HCT116 (cell line): ENCODE measurements around the gene GUCA2A. TPM values are rescaled to one million over a fixed set of nuclear protein-coding genes. Genes with fewer than 3 reads are reported as not detected.

Source experiments
- ATAC-seq: fragments of 200-7000 bp; cut with Tn5 transposase; 2 replicates; pipeline ENCODE4 v1.9.1; 2020; ENCODE audit warnings: mild to moderate bottlenecking, moderate library complexity
- BruUV-seq: library from RNA; stranded (reverse); fragments of 400-500 nt; replicated peaks from 2 replicates; lab custom pipeline; 2021; lab: Mats Ljungman, UMichigan
- CTCF ChIA-PET: fragments of 300-600 bp; sonication (Branson Sonifier 250); formaldehyde crosslinking; loops from one replicate; lab custom pipeline; 2021; ENCODE audit warnings: antibody characterized with exemption; lab: Charles Lee
- POLR2A ChIA-PET: fragments of 300-600, 350-600 bp; sonication (Branson Sonifier 250); formaldehyde crosslinking; loops from one replicate; lab custom pipeline; 2021; ENCODE audit warnings: antibody characterized with exemption; lab: Charles Lee
- RAD21 ChIA-PET, 2 experiments: fragments of 300-600 bp; sonication (Branson Sonifier 250); formaldehyde crosslinking; loops; one replicate each; lab custom pipeline; 2023; ENCODE audit warnings: low total read pairs in 2 of 2; ENCODE audit not compliant: uncharacterized antibody in 2 of 2, unreplicated experiment in 2 of 2, low non-redundant PET in 1 of 2; lab: Charles Lee
- DNase-seq: peaks from one replicate; pipeline ENCODE4 v3.0.0-alpha.2; 2010; ENCODE audit warnings: low read depth, low spot score
- H2AFZ ChIP-seq: fragments of 200-600 bp; shearing (Covaris generic), sonication (generic); 2 replicates; pipeline ENCODE4 v1.6.1; 2017; ENCODE audit warnings: low read depth, mixed run types, mixed read lengths, antibody characterized with exemption, low read length; ENCODE audit not compliant: poor library complexity, severe bottlenecking
- H3K27ac ChIP-seq: 2 replicates; pipeline ENCODE4 v1.5.1; 2012; ENCODE audit warnings: low read depth, low read length
- H3K27me3 ChIP-seq: fragments of 200-600 bp; sonication (generic); 2 replicates; pipeline ENCODE4 v1.6.1; 2016; ENCODE audit warnings: mixed run types, low read length, mixed read lengths; ENCODE audit not compliant: insufficient read depth
- H3K36me3 ChIP-seq, 2 experiments: fragments of 200-500 bp in 1 of 2; fragments of 200-600 bp in 1 of 2; sonication (Bioruptor generic) in 1 of 2; sonication (generic) in 1 of 2; 2 replicates each; pipeline versions ENCODE4 v1.5.1 to v1.6.1; 2014 to 2016; ENCODE audit warnings: low read length in 2 of 2, inconsistent platforms in 1 of 2, mixed read lengths in 1 of 2, mixed run types in 1 of 2; ENCODE audit not compliant: insufficient read depth in 2 of 2, control insufficient read depth in 1 of 2
- H3K4me1 ChIP-seq, 2 experiments: fragments of 200-600 bp in 1 of 2; sonication (generic) in 1 of 2; 2 replicates each; pipeline versions ENCODE4 v1.5.1 to v1.6.1; 2012 to 2017; ENCODE audit warnings: low read length in 2 of 2, inconsistent platforms in 1 of 2, mild to moderate bottlenecking in 1 of 2, mixed read lengths in 1 of 2, mixed run types in 1 of 2, moderate library complexity in 1 of 2; ENCODE audit not compliant: insufficient read depth in 2 of 2, control insufficient read depth in 1 of 2
- H3K4me2 ChIP-seq: fragments of 200-600 bp; sonication (generic); 2 replicates; pipeline ENCODE4 v1.6.1; 2017; ENCODE audit warnings: mixed run types, low read length, mixed read lengths
- H3K4me3 ChIP-seq, 2 experiments: fragments of 200-600 bp in 1 of 2; sonication (generic) in 1 of 2; replicated peaks in 1 of 2; 2 replicates each; pipeline ENCODE4 v1.5.1; 2011 to 2016; ENCODE audit warnings: low read length in 2 of 2, control low read depth in 1 of 2, low read depth in 1 of 2, mild to moderate bottlenecking in 1 of 2, mixed read lengths in 1 of 2, mixed run types in 1 of 2
- H3K79me2 ChIP-seq: fragments of 200-600 bp; sonication (generic); 2 replicates; pipeline ENCODE4 v1.6.1; 2017; ENCODE audit warnings: mild to moderate bottlenecking, mixed run types, low read length, moderate library complexity, mixed read lengths; ENCODE audit not compliant: insufficient read depth
- H3K9ac ChIP-seq: fragments of 200-600 bp; sonication (generic); 2 replicates; pipeline ENCODE4 v1.6.1; 2016; ENCODE audit warnings: low read length, mixed read lengths
- H3K9me2 ChIP-seq: fragments of 200-600 bp; sonication (generic), shearing (Covaris generic); 2 replicates; pipeline ENCODE4 v1.6.1; 2017; ENCODE audit warnings: mixed run types, mild to moderate bottlenecking, moderate library complexity; ENCODE audit not compliant: insufficient read depth
- H3K9me3 ChIP-seq, 2 experiments: fragments of 200-500 bp in 1 of 2; fragments of 200-600 bp in 1 of 2; sonication (Bioruptor generic) in 1 of 2; sonication (generic) in 1 of 2; 2 replicates each; pipeline ENCODE4 v1.6.1; 2014 to 2017; ENCODE audit warnings: low read length in 2 of 2, mixed read lengths in 2 of 2, inconsistent platforms in 1 of 2, low read depth in 1 of 2, mild to moderate bottlenecking in 1 of 2, mixed run types in 1 of 2, moderate library complexity in 1 of 2; ENCODE audit not compliant: control insufficient read depth in 1 of 2, insufficient read depth in 1 of 2
- H4K20me1 ChIP-seq: fragments of 200-600 bp; sonication (generic), shearing (Covaris generic); 2 replicates; pipeline ENCODE4 v1.6.1; 2017; ENCODE audit warnings: mixed run types, mild to moderate bottlenecking, moderate library complexity; ENCODE audit not compliant: insufficient read depth
- EGR1 ChIP-seq: IDR thresholded peaks from 2 replicates; pipeline ENCODE4 v1.6.1; 2012; ENCODE audit warnings: low read depth
- POLR2A ChIP-seq: IDR thresholded peaks from 2 replicates; pipeline ENCODE4 v1.7.0; 2011; ENCODE audit warnings: borderline replicate concordance; ENCODE audit not compliant: insufficient read depth, insufficient read length; ENCODE audit errors: extremely low read depth
- POLR2AphosphoS5 ChIP-seq: IDR thresholded peaks from 2 replicates; pipeline ENCODE4 v1.6.1; 2011; ENCODE audit warnings: mild to moderate bottlenecking, low read depth, low read length, moderate library complexity
- ZFX ChIP-seq: fragments of 450-650 bp; IDR thresholded peaks from 2 replicates; pipeline ENCODE4 v1.6.1; 2017
- ZNF274 ChIP-seq: fragments of 200-500 bp; sonication (Bioruptor generic); IDR thresholded peaks from 2 replicates; pipeline ENCODE4 v1.6.1; 2014; ENCODE audit warnings: mild to moderate bottlenecking, low read depth, low read length, inconsistent platforms
- intact Hi-C: fragments of 100-400 bp; cut with micrococcal nuclease; formaldehyde crosslinking; loops from 2 replicates; pipeline ENCODE4 v1.10.0; 2022
- total RNA-seq: library from RNA; stranded (reverse); gene quantifications from one replicate; pipeline ENCODE4 v1.2.1, GENCODE V29; 2021; ENCODE audit not compliant: unreplicated experiment
- TF ChIP-seq, protein P1 (sequence below): IDR thresholded peaks from 2 replicates; pipeline ENCODE4 v1.6.1; 2012; ENCODE audit warnings: low read depth
- TF ChIP-seq, protein P2 (sequence below): IDR thresholded peaks from 2 replicates; pipeline ENCODE4 v1.6.1; 2011; ENCODE audit warnings: mild to moderate bottlenecking, low read length, moderate library complexity; ENCODE audit not compliant: insufficient replicate concordance; ENCODE audit errors: extremely low read depth

Gene GUCA2A
- total RNA-seq, 1 experiment from 2014 or later: not detected

DNA sequence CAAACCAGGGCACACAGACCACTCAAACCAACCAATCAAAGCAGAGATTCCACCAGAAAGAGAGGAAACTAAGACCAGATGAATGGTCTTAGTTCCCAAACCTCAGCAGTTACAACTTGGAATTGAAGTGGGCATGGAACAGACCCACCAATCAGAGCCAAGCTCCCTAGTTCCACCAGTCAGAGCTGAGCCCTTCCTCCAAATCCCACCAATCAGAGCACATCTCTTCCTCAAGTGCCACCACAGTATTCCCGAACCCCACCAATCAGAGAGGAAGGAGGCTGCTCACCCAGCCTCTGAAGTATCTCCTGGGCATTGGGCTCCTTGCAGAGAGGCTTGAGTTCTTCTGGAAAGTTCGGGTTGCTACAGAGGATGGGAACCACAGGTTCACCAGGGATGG, 1.4 kb downstream of the GUCA2A start:
- RAD21 ChIA-PET: no interaction called here
- CTCF ChIA-PET: interaction anchor here (1.2 to 2.0 kb wide), 2 partner anchors 9 to 10 kb away, joined by 3 to 9 read pairs; no protein-coding TSS in a partner anchor
- Histone ChIP-seq H3K4me2 (no peak overlapping the region), H3K4me3 (no peak overlapping the region), H3K79me2 (no peaks in the 10 kb centered on the region), H3K4me1 (peaks cover 19 to 28% of the 10 kb centered on the region in 2 experiments), H3K9me3 (no peaks in the 10 kb centered on the region), H3K27me3 (no peaks in the 10 kb centered on the region), H3K36me3 (no peaks in the 10 kb centered on the region), H3K27ac (no peak overlapping the region), H4K20me1 (no peaks in the 10 kb centered on the region), H3K9me2 (no peaks in the 10 kb centered on the region), H3K9ac (no peak overlapping the region), H2AFZ (no peak overlapping the region)
- TF ChIP-seq, protein P1, sequence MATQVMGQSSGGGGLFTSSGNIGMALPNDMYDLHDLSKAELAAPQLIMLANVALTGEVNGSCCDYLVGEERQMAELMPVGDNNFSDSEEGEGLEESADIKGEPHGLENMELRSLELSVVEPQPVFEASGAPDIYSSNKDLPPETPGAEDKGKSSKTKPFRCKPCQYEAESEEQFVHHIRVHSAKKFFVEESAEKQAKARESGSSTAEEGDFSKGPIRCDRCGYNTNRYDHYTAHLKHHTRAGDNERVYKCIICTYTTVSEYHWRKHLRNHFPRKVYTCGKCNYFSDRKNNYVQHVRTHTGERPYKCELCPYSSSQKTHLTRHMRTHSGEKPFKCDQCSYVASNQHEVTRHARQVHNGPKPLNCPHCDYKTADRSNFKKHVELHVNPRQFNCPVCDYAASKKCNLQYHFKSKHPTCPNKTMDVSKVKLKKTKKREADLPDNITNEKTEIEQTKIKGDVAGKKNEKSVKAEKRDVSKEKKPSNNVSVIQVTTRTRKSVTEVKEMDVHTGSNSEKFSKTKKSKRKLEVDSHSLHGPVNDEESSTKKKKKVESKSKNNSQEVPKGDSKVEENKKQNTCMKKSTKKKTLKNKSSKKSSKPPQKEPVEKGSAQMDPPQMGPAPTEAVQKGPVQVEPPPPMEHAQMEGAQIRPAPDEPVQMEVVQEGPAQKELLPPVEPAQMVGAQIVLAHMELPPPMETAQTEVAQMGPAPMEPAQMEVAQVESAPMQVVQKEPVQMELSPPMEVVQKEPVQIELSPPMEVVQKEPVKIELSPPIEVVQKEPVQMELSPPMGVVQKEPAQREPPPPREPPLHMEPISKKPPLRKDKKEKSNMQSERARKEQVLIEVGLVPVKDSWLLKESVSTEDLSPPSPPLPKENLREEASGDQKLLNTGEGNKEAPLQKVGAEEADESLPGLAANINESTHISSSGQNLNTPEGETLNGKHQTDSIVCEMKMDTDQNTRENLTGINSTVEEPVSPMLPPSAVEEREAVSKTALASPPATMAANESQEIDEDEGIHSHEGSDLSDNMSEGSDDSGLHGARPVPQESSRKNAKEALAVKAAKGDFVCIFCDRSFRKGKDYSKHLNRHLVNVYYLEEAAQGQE: no peak
- BruUV-seq: no TSS peak
- intact Hi-C loops: no loop called here
- POLR2A ChIA-PET: no interaction called here
- ATAC-seq (peak; percentile 24; the same call in 1 of the 2 replicates), DNase-seq (no peak)

DNA sequence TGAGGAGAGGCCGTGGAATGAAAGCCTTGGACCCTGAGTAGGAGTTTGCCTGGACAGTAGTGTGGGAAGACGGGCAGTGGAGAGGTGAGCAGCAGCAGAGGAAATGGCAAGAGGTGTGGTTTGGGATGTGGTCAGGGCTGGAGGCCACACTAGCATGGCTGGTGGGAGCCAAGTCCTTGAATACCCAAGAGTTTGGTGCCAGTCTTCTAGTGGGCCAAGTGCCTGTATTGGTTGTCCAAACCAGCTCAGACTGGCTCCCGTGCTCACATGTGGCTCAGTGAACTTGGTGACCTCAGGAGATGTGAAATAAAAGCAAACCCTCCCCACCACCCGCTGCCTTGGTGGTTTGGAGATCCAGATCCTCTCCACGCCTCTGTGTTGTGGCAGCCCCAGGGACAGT, 2.4 kb downstream of the GUCA2A start:
- no peak overlapping the region for H3K4me3 ChIP-seq
- peaks cover 19 to 20% of the 10 kb centered on the region in 2 experiments for H3K4me1 ChIP-seq
- H3K9me2 ChIP-seq: no peaks in the 10 kb centered on the region
- TF ChIP-seq, protein P2, sequence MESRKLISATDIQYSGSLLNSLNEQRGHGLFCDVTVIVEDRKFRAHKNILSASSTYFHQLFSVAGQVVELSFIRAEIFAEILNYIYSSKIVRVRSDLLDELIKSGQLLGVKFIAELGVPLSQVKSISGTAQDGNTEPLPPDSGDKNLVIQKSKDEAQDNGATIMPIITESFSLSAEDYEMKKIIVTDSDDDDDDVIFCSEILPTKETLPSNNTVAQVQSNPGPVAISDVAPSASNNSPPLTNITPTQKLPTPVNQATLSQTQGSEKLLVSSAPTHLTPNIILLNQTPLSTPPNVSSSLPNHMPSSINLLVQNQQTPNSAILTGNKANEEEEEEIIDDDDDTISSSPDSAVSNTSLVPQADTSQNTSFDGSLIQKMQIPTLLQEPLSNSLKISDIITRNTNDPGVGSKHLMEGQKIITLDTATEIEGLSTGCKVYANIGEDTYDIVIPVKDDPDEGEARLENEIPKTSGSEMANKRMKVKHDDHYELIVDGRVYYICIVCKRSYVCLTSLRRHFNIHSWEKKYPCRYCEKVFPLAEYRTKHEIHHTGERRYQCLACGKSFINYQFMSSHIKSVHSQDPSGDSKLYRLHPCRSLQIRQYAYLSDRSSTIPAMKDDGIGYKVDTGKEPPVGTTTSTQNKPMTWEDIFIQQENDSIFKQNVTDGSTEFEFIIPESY: no peak
- TF ChIP-seq POLR2AphosphoS5: no peak
- no peak for TF ChIP-seq ZFX
- TF ChIP-seq EGR1: no peak
- no peak for TF ChIP-seq ZNF274
- TF ChIP-seq POLR2A: no peak
- no peak overlapping the region for H3K9ac ChIP-seq
- H3K9me3 ChIP-seq: no peaks in the 10 kb centered on the region
- ChIA-PET RAD21 (no interaction called here), POLR2A (no interaction called here), CTCF (no interaction called here)
- H3K27me3 ChIP-seq: no peaks in the 10 kb centered on the region
- intact Hi-C loops: no loop called here
- no peak overlapping the region for H3K27ac ChIP-seq
- no peak for DNase-seq
- ATAC-seq: no peak
- BruUV-seq: no TSS peak
- no peak overlapping the region for H2AFZ ChIP-seq
- no peaks in the 10 kb centered on the region for H3K36me3 ChIP-seq
- H3K79me2 ChIP-seq: no peaks in the 10 kb centered on the region
- no peak overlapping the region for H3K4me2 ChIP-seq
- H4K20me1 ChIP-seq: no peaks in the 10 kb centered on the region
